Sigmoid colon (tissue), 3 donors: ENCODE results near the gene TNFSF4.

ENCODE experiments used
- CTCF ChIP-seq, 4 experiments: fragments of 450-650 bp in 3 of 4; fragments of 200-600 bp in 1 of 4; IDR thresholded peaks; one replicate each; pipeline ENCODE4 v1.5.1; 2016 to 2019; ENCODE audit warnings: antibody characterized with exemption in 4 of 4, mild to moderate bottlenecking in 3 of 4, moderate library complexity in 2 of 4
- POLR2A ChIP-seq, 2 donors: fragments of 450-650 bp; IDR thresholded peaks; one replicate each; pipeline ENCODE4 v1.6.1; 2016; ENCODE audit warnings: antibody characterized with exemption in 2 of 2, mild to moderate bottlenecking in 2 of 2, moderate library complexity in 2 of 2

- no peak for TF ChIP-seq CTCF (IDR thresholded peaks at IDR 0.05)
- TF ChIP-seq POLR2A (IDR thresholded peaks at IDR 0.05): no peak
These were observed 36.2 kb upstream of the TNFSF4 start for GRCh38 chr1:173243300-173243699.
